ENCODE data around the gene PPP2R2D. TPM values are rescaled to one million over a fixed set of nuclear protein-coding genes. Genes with fewer than 3 reads are reported as not detected.

PPP2R2D gene
- total RNA-seq, 1 donor from 2014 or later: 36.9 TPM

GRCh38 chr10:131974034-131974817, 73.4 kb downstream of the PPP2R2D start:
- DNase-seq (ENCODE audit: low spot score): no peak
- Mint-ChIP-seq H3K4me1 (ENCODE audit: unreplicated experiment) (peaks cover 12% of the 10 kb centered on the region), H3K4me3 (ENCODE audit: unreplicated experiment) (no peak overlapping the region), H3K36me3 (ENCODE audit: low read depth, unreplicated experiment) (peaks cover 20% of the 10 kb centered on the region), H3K27ac (ENCODE audit: unreplicated experiment) (no peak overlapping the region), H3K27me3 (ENCODE audit: unreplicated experiment) (peaks cover 3% of the 10 kb centered on the region), H3K9me3 (ENCODE audit: unreplicated experiment) (no peaks in the 10 kb centered on the region)
- no peak for TF ChIP-seq CTCF (IDR thresholded peaks at IDR 0.05; ENCODE audit: unreplicated experiment)

GRCh38 chr10:131975003-131975402, 74.2 kb downstream of the PPP2R2D start:
- H3K27ac Mint-ChIP-seq (ENCODE audit: unreplicated experiment): no peak overlapping the region
- no peaks in the 10 kb centered on the region for H3K9me3 Mint-ChIP-seq (ENCODE audit: unreplicated experiment)
- peaks cover 18% of the 10 kb centered on the region for H3K4me1 Mint-ChIP-seq (ENCODE audit: unreplicated experiment)
- DNase-seq (ENCODE audit: low spot score): no peak
- H3K4me3 Mint-ChIP-seq (ENCODE audit: unreplicated experiment): no peak overlapping the region
- TF ChIP-seq CTCF (IDR thresholded peaks at IDR 0.05; ENCODE audit: unreplicated experiment): no peak
- H3K36me3 Mint-ChIP-seq (ENCODE audit: low read depth, unreplicated experiment): peaks cover 20% of the 10 kb centered on the region
- peaks cover 3% of the 10 kb centered on the region for H3K27me3 Mint-ChIP-seq (ENCODE audit: unreplicated experiment)

GRCh38 chr10:131975796-131976195, 75.0 kb downstream of the PPP2R2D start:
- peaks cover 14% of the 10 kb centered on the region for H3K36me3 Mint-ChIP-seq (ENCODE audit: low read depth, unreplicated experiment)
- peaks cover 1% of the 10 kb centered on the region for H3K27me3 Mint-ChIP-seq (ENCODE audit: unreplicated experiment)
- H3K4me3 Mint-ChIP-seq (ENCODE audit: unreplicated experiment): no peak overlapping the region
- no peaks in the 10 kb centered on the region for H3K9me3 Mint-ChIP-seq (ENCODE audit: unreplicated experiment)
- no peak overlapping the region for H3K27ac Mint-ChIP-seq (ENCODE audit: unreplicated experiment)
- DNase-seq (ENCODE audit: low spot score): no peak
- no peak for TF ChIP-seq CTCF (IDR thresholded peaks at IDR 0.05; ENCODE audit: unreplicated experiment)
- H3K4me1 Mint-ChIP-seq (ENCODE audit: unreplicated experiment): peaks cover 20% of the 10 kb centered on the region

GRCh38 chr10:131977323-131978096, 76.7 kb downstream of the PPP2R2D start:
- DNase-seq (ENCODE audit: low spot score): no peak
- Mint-ChIP-seq H3K9me3 (ENCODE audit: unreplicated experiment) (no peaks in the 10 kb centered on the region), H3K36me3 (ENCODE audit: low read depth, unreplicated experiment) (peaks cover 3% of the 10 kb centered on the region), H3K4me3 (ENCODE audit: unreplicated experiment) (no peak overlapping the region), H3K27ac (ENCODE audit: unreplicated experiment) (no peak overlapping the region), H3K4me1 (ENCODE audit: unreplicated experiment) (peaks cover 23% of the 10 kb centered on the region), H3K27me3 (ENCODE audit: unreplicated experiment) (peaks cover 1% of the 10 kb centered on the region)
- no peak for TF ChIP-seq CTCF (IDR thresholded peaks at IDR 0.05; ENCODE audit: unreplicated experiment)

- DNase-seq (ENCODE audit: low spot score): no peak
- H3K27me3 Mint-ChIP-seq (ENCODE audit: unreplicated experiment): peaks cover 8% of the 10 kb centered on the region
- H3K9me3 Mint-ChIP-seq (ENCODE audit: unreplicated experiment): no peaks in the 10 kb centered on the region
- no peak for TF ChIP-seq CTCF (IDR thresholded peaks at IDR 0.05; ENCODE audit: unreplicated experiment)
- no peak overlapping the region for H3K27ac Mint-ChIP-seq (ENCODE audit: unreplicated experiment)
- H3K36me3 Mint-ChIP-seq (ENCODE audit: low read depth, unreplicated experiment): peaks cover 3% of the 10 kb centered on the region
- peaks cover 18% of the 10 kb centered on the region for H3K4me1 Mint-ChIP-seq (ENCODE audit: unreplicated experiment)
- no peak overlapping the region for H3K4me3 Mint-ChIP-seq (ENCODE audit: unreplicated experiment)
Observed at GRCh38 chr10:131978366-131978765, 77.6 kb downstream of the PPP2R2D start.

Data from endothelial cell (in vitro differentiated cells).